ENCODE data around the gene KHDRBS2. TPM values are rescaled to one million over a fixed set of nuclear protein-coding genes. Genes with fewer than 3 reads are reported as not detected.

KHDRBS2 gene
- total and polyA plus RNA-seq, 2 donors (not counting 1 experiment from before 2014, with no cell fraction given), result not detected

DNA sequence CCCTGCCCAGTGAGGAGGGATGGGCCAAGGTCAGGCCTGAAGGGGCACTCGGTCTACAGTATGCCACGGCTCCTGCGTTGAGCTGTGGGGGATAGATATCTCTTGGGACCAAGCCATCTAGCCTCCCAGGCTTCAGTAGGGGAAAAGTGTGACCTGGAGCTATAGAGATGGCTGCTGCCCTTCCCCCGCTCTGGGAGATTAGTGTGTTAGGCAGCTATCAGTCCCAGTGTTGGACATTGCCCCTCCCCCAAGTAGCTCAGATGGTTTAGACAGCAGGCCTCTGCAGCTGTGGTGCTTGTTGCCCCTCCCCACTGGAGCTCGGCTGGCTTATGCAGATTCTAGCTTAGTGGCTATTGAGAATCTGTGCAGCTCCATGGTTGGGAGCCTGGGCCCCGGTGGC, 56.8 kb downstream of the KHDRBS2 start:
- H4K20me1 ChIP-seq (ENCODE audit: control insufficient read depth, extremely low read depth, insufficient read depth, low read length), result no peaks in the 10 kb centered on the region
- TF ChIP-seq EZH2 (IDR thresholded peaks at IDR 0.05; ENCODE audit: low read length, missing control alignments), result no peak
- TF ChIP-seq, protein P1, sequence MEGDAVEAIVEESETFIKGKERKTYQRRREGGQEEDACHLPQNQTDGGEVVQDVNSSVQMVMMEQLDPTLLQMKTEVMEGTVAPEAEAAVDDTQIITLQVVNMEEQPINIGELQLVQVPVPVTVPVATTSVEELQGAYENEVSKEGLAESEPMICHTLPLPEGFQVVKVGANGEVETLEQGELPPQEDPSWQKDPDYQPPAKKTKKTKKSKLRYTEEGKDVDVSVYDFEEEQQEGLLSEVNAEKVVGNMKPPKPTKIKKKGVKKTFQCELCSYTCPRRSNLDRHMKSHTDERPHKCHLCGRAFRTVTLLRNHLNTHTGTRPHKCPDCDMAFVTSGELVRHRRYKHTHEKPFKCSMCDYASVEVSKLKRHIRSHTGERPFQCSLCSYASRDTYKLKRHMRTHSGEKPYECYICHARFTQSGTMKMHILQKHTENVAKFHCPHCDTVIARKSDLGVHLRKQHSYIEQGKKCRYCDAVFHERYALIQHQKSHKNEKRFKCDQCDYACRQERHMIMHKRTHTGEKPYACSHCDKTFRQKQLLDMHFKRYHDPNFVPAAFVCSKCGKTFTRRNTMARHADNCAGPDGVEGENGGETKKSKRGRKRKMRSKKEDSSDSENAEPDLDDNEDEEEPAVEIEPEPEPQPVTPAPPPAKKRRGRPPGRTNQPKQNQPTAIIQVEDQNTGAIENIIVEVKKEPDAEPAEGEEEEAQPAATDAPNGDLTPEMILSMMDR (conservative IDR thresholded peaks at IDR 0.05 in 1 of 2, IDR thresholded peaks at IDR 0.05 in 1 of 2; ENCODE audit: low read depth in 1 of 2, low read length in 2 of 2), result no peak

DNA sequence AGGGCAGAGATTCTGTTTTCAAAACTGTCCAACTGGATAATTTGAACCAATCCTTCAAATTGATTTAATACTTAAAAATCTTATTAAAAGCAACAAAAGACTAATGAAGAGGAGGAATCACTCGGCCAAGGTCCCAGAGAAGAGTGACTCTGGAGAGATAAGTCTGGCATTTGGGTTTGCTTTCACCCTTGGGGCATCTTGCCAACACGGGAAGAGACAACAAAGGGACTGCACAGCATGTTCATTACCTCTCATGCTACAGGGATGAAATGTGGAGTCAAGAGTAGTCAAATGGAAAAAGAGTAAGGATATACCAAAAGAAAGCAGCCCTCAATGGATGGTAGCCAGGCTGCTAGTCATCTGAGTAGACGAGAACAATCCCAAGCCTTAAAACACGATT, 68.2 kb downstream of the KHDRBS2 start:
- Histone ChIP-seq H3K36me3 (ENCODE audit: control insufficient read depth, insufficient read depth, low read length) (no peaks in the 10 kb centered on the region), H3K4me3 (replicated peaks in 1 of 4; ENCODE audit: control extremely low read depth in 1 of 4, insufficient read depth in 1 of 4, low read depth in 3 of 4, low read length in 4 of 4) (no peak overlapping the region), H2AFZ (ENCODE audit: low read length) (no peak overlapping the region), H3K9ac (ENCODE audit: insufficient read depth, low read length) (no peak overlapping the region), H3K79me2 (ENCODE audit: control insufficient read depth, insufficient read depth, low read length) (no peaks in the 10 kb centered on the region), H3K9me3 (ENCODE audit: control insufficient read depth, insufficient read depth, low read depth, low read length) (no peaks in the 10 kb centered on the region), H3K4me1 (ENCODE audit: control insufficient read depth, extremely low read depth, insufficient read depth, low read length) (no peaks in the 10 kb centered on the region), H3K27me3 (ENCODE audit: control insufficient read depth, insufficient read depth, low read length) (no peaks in the 10 kb centered on the region), H3K4me2 (ENCODE audit: extremely low read depth, insufficient read depth, low read length) (no peak overlapping the region), H3K27ac (ENCODE audit: insufficient read depth, low read length) (no peak overlapping the region), H4K20me1 (ENCODE audit: control insufficient read depth, extremely low read depth, insufficient read depth, low read length) (no peaks in the 10 kb centered on the region)
- no peak for DNase-seq (ENCODE audit: low read depth in 2 of 2)
- TF ChIP-seq EZH2 (IDR thresholded peaks at IDR 0.05; ENCODE audit: low read length, missing control alignments), result no peak
- TF ChIP-seq, protein P1 (conservative IDR thresholded peaks at IDR 0.05 in 1 of 2, IDR thresholded peaks at IDR 0.05 in 1 of 2; ENCODE audit: low read depth in 1 of 2, low read length in 2 of 2), result no peak

More for the DNA sequence above, 56.8 kb downstream of the KHDRBS2 start:
- Histone ChIP-seq H3K9ac (ENCODE audit: insufficient read depth, low read length) (no peak overlapping the region), H3K4me1 (ENCODE audit: control insufficient read depth, extremely low read depth, insufficient read depth, low read length) (no peaks in the 10 kb centered on the region), H3K27me3 (ENCODE audit: control insufficient read depth, insufficient read depth, low read length) (no peaks in the 10 kb centered on the region), H3K27ac (ENCODE audit: insufficient read depth, low read length) (no peak overlapping the region), H3K36me3 (ENCODE audit: control insufficient read depth, insufficient read depth, low read length) (no peaks in the 10 kb centered on the region), H3K79me2 (ENCODE audit: control insufficient read depth, insufficient read depth, low read length) (no peaks in the 10 kb centered on the region), H3K4me3 (replicated peaks in 1 of 4; ENCODE audit: control extremely low read depth in 1 of 4, insufficient read depth in 1 of 4, low read depth in 3 of 4, low read length in 4 of 4) (no peak overlapping the region), H3K9me3 (ENCODE audit: control insufficient read depth, insufficient read depth, low read depth, low read length) (no peaks in the 10 kb centered on the region), H2AFZ (ENCODE audit: low read length) (no peak overlapping the region), H3K4me2 (ENCODE audit: extremely low read depth, insufficient read depth, low read length) (no peak overlapping the region)
- no peak for DNase-seq (ENCODE audit: low read depth in 2 of 2)

DNA sequence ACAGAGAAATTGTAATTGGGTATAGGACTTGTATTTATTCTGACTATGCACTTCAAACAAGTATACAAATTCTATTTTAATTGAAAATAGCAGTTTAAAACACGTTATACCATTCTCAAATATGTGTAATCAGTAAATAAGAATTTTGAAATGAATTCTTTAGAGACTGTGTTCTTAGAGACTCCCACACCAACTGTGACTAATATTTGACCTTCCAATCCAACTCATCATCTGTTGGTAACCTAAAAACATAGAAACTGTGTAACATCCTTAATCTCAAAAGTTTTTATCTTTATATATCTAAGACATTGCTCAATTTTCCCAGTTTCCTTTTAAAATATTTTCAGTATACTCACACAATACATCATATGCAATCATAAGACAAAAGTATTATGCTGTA, 83.9 kb downstream of the KHDRBS2 start:
- H3K36me3 ChIP-seq (ENCODE audit: control insufficient read depth, insufficient read depth, low read length), result no peaks in the 10 kb centered on the region
- no peak overlapping the region for H2AFZ ChIP-seq (ENCODE audit: low read length)
- no peak overlapping the region for H3K4me3 ChIP-seq (replicated peaks in 1 of 4; ENCODE audit: control extremely low read depth in 1 of 4, insufficient read depth in 1 of 4, low read depth in 3 of 4, low read length in 4 of 4)
- no peaks in the 10 kb centered on the region for H4K20me1 ChIP-seq (ENCODE audit: control insufficient read depth, extremely low read depth, insufficient read depth, low read length)
- H3K9ac ChIP-seq (ENCODE audit: insufficient read depth, low read length), result no peak overlapping the region
- H3K4me2 ChIP-seq (ENCODE audit: extremely low read depth, insufficient read depth, low read length), result no peak overlapping the region
- H3K27ac ChIP-seq (ENCODE audit: insufficient read depth, low read length), result no peak overlapping the region
- DNase-seq (ENCODE audit: low read depth in 2 of 2), result no peak
- TF ChIP-seq, protein P1 (conservative IDR thresholded peaks at IDR 0.05 in 1 of 2, IDR thresholded peaks at IDR 0.05 in 1 of 2; ENCODE audit: low read depth in 1 of 2, low read length in 2 of 2), result no peak
- TF ChIP-seq EZH2 (IDR thresholded peaks at IDR 0.05; ENCODE audit: low read length, missing control alignments), result no peak
- H3K79me2 ChIP-seq (ENCODE audit: control insufficient read depth, insufficient read depth, low read length), result no peaks in the 10 kb centered on the region
- no peaks in the 10 kb centered on the region for H3K9me3 ChIP-seq (ENCODE audit: control insufficient read depth, insufficient read depth, low read depth, low read length)
- no peaks in the 10 kb centered on the region for H3K27me3 ChIP-seq (ENCODE audit: control insufficient read depth, insufficient read depth, low read length)
- H3K4me1 ChIP-seq (ENCODE audit: control insufficient read depth, extremely low read depth, insufficient read depth, low read length), result no peaks in the 10 kb centered on the region

Measured in fibroblast of lung (primary cell).